OCI-LY7 (cell line): ENCODE measurements around the gene MYOT. TPM values are rescaled to one million over a fixed set of nuclear protein-coding genes. Genes with fewer than 3 reads are reported as not detected.

Source experiments
- BruUV-seq: library from RNA; stranded (reverse); fragments of 400-500 nt; replicated peaks from 2 replicates; lab custom pipeline; 2021; lab: Mats Ljungman, UMichigan
- CTCF ChIA-PET: fragments of 300-600 bp; sonication (Branson Sonifier 250); formaldehyde crosslinking; loops from one replicate; lab custom pipeline; 2022; ENCODE audit warnings: antibody characterized with exemption; ENCODE audit not compliant: unreplicated experiment; lab: Charles Lee
- POLR2A ChIA-PET: fragments of 300-600 bp; sonication (Branson Sonifier 250); formaldehyde crosslinking; loops from one replicate; lab custom pipeline; 2022; ENCODE audit warnings: antibody characterized with exemption; lab: Charles Lee
- DNase-seq: peaks from one replicate; pipeline ENCODE4 v3.0.0-alpha.2; 2015; ENCODE audit warnings: low spot score
- H2AFZ ChIP-seq: fragments of 200-600 bp; sonication (generic), shearing (Covaris generic); 2 replicates; pipeline ENCODE4 v1.6.1; 2014; ENCODE audit warnings: mild to moderate bottlenecking, antibody characterized with exemption, low read length, moderate library complexity
- H3K27ac ChIP-seq: fragments of 200-600 bp; sonication (generic); 2 replicates; pipeline ENCODE4 v1.5.1; 2014; ENCODE audit warnings: mixed run types, low read depth, mild to moderate bottlenecking, moderate library complexity, low read length, inconsistent platforms; ENCODE audit not compliant: poor library complexity, severe bottlenecking
- H3K36me3 ChIP-seq: fragments of 200-600 bp; sonication (generic); 2 replicates; pipeline ENCODE4 v1.6.1; 2014; ENCODE audit warnings: mild to moderate bottlenecking, antibody characterized with exemption, low read length, moderate library complexity, mixed read lengths; ENCODE audit not compliant: insufficient read depth
- H3K4me1 ChIP-seq: fragments of 200-600 bp; sonication (generic); 2 replicates; pipeline ENCODE4 v1.5.1; 2014; ENCODE audit warnings: mild to moderate bottlenecking, low read length; ENCODE audit not compliant: insufficient read depth, poor library complexity, severe bottlenecking
- H3K4me2 ChIP-seq: fragments of 200-600 bp; sonication (generic); 2 replicates; pipeline ENCODE4 v1.6.1; 2014; ENCODE audit warnings: mild to moderate bottlenecking, low read length
- H3K4me3 ChIP-seq: fragments of 200-600 bp; sonication (generic); 2 replicates; pipeline ENCODE4 v1.5.1; 2014; ENCODE audit warnings: mild to moderate bottlenecking, low read depth, low read length; ENCODE audit not compliant: poor library complexity, severe bottlenecking
- H3K79me2 ChIP-seq: fragments of 200-600 bp; sonication (generic); 2 replicates; pipeline ENCODE4 v1.6.1; 2016; ENCODE audit warnings: low read depth, mild to moderate bottlenecking, low read length, moderate library complexity, mixed read lengths; ENCODE audit not compliant: insufficient read depth
- H3K9me2 ChIP-seq: fragments of 200-600 bp; sonication (generic); 2 replicates; pipeline ENCODE4 v1.6.1; 2016; ENCODE audit warnings: mild to moderate bottlenecking, low read length, mixed read lengths; ENCODE audit not compliant: insufficient read depth
- H3K9me3 ChIP-seq: fragments of 200-600 bp; sonication (generic); 2 replicates; pipeline ENCODE4 v1.6.1; 2014; ENCODE audit warnings: mild to moderate bottlenecking, mixed run types, low read length, mixed read lengths
- H4K20me1 ChIP-seq: fragments of 200-600 bp; sonication (generic); 2 replicates; pipeline ENCODE4 v1.6.1; 2014; ENCODE audit warnings: mild to moderate bottlenecking, antibody characterized with exemption, low read length, moderate library complexity, mixed read lengths; ENCODE audit not compliant: insufficient read depth
- CTCF ChIP-seq: fragments of 200-600 bp; sonication (generic); conservative IDR thresholded peaks from 2 replicates; pipeline ENCODE4 v1.5.1; 2014; ENCODE audit warnings: mild to moderate bottlenecking, antibody characterized with exemption, low read length, moderate library complexity, mixed read lengths
- EZH2phosphoT487 ChIP-seq: fragments of 200-600 bp; sonication (generic); IDR thresholded peaks from 2 replicates; pipeline ENCODE4 v1.6.1; 2018; ENCODE audit warnings: low read depth, borderline replicate concordance, mild to moderate bottlenecking, mixed run types, antibody characterized with exemption, low read length, moderate library complexity, mixed read lengths
- intact Hi-C: fragments of 100-400 bp; cut with micrococcal nuclease; formaldehyde crosslinking; loops from one replicate; pipeline ENCODE4 v1.10.0; 2022; ENCODE audit not compliant: unreplicated experiment
- total RNA-seq, 2 experiments: library from RNA; depleted of rRNA in 1 of 2; stranded (reverse); fragments of >200 nt in 1 of 2; shearing (Covaris generic) in 1 of 2; gene quantifications; 2 replicates each; pipeline ENCODE4 v1.2.3, GENCODE V29; 2014 to 2022

Gene MYOT
- total RNA-seq, 2 experiments from 2014 or later, result not detected

DNA sequence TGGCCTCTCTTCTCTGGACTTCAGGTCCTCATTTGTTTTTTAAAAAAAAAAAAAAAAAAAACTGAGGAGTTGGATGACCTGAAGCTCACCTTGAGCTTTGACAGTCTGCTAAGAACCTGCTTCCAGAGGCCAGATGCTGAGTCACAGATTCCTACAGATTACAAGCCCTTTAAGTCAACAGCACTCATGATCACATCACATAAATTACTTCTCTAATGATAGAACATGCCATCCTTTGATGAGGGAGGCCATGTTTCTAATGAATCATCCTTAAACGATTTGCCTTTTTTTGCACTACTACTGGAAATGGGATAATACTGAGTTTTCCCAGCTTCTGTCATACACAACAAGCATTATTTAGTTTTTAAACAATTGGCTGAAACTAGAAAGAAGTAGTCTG, 34.2 kb upstream of the MYOT start:
- Histone ChIP-seq H3K9me3 (no peaks in the 10 kb centered on the region), H3K36me3 (no peaks in the 10 kb centered on the region), H3K79me2 (no peaks in the 10 kb centered on the region), H3K9me2 (no peaks in the 10 kb centered on the region), H2AFZ (no peak overlapping the region), H3K4me3 (no peak overlapping the region), H3K4me2 (no peak overlapping the region), H4K20me1 (no peaks in the 10 kb centered on the region), H3K27ac (no peak overlapping the region), H3K4me1 (no peaks in the 10 kb centered on the region)
- intact Hi-C loops, result no loop called here
- POLR2A ChIA-PET, result interaction anchor here (0.7 kb wide), 2 partner anchors 15 to 1525 kb away, joined by 3 to 6 read pairs; no protein-coding TSS in a partner anchor
- CTCF ChIA-PET, result no interaction called here
- no TSS peak for BruUV-seq
- TF ChIP-seq CTCF, result no peak
- no peak for TF ChIP-seq EZH2phosphoT487
- DNase-seq, result no peak

GRCh38 chr5:137834498-137835049, 33.1 kb upstream of the MYOT start:
- no peaks in the 10 kb centered on the region for H3K9me3 ChIP-seq
- H3K36me3 ChIP-seq, result no peaks in the 10 kb centered on the region
- intact Hi-C loops, result no loop called here
- no peak overlapping the region for H3K4me3 ChIP-seq
- no peak for DNase-seq
- CTCF ChIA-PET, result no interaction called here
- H4K20me1 ChIP-seq, result no peaks in the 10 kb centered on the region
- no peak overlapping the region for H2AFZ ChIP-seq
- no peak for TF ChIP-seq EZH2phosphoT487
- no peak for TF ChIP-seq CTCF
- no peaks in the 10 kb centered on the region for H3K79me2 ChIP-seq
- no peak overlapping the region for H3K4me2 ChIP-seq
- H3K4me1 ChIP-seq, result no peaks in the 10 kb centered on the region
- H3K27ac ChIP-seq, result no peak overlapping the region
- no TSS peak for BruUV-seq
- H3K9me2 ChIP-seq, result no peaks in the 10 kb centered on the region
- POLR2A ChIA-PET, result interaction anchor here (1.0 kb wide), 1 partner anchor 45 kb away, joined by 3 read pairs; no protein-coding TSS in a partner anchor

GRCh38 chr5:137836298-137836697, 31.4 kb upstream of the MYOT start:
- Histone ChIP-seq H3K36me3 (no peaks in the 10 kb centered on the region), H3K4me1 (no peaks in the 10 kb centered on the region), H3K4me3 (no peak overlapping the region), H3K9me2 (no peaks in the 10 kb centered on the region), H3K27ac (no peak overlapping the region), H3K79me2 (no peaks in the 10 kb centered on the region), H2AFZ (no peak overlapping the region), H4K20me1 (no peaks in the 10 kb centered on the region), H3K9me3 (no peaks in the 10 kb centered on the region), H3K4me2 (no peak overlapping the region)
- DNase-seq, result no peak
- no TSS peak for BruUV-seq
- TF ChIP-seq CTCF (no peak), EZH2phosphoT487 (no peak)
- POLR2A ChIA-PET, result no interaction called here
- CTCF ChIA-PET, result no interaction called here
- intact Hi-C loops, result no loop called here
